ENCODE results near the gene GSN.

The GSN gene

GRCh38 chr9:121360601-121361374, 92.8 kb downstream of the GSN start:
- no peak for TF ChIP-seq CTCF (IDR thresholded peaks at IDR 0.05; ENCODE audit: low read depth, low read length)
- DNase-seq (ENCODE audit: extremely low read depth, low read depth) = no peak

- no peak for DNase-seq (ENCODE audit: extremely low read depth, low read depth)
- TF ChIP-seq CTCF (IDR thresholded peaks at IDR 0.05; ENCODE audit: low read depth, low read length) = no peak
Measured at GRCh38 chr9:121362813-121363621, 95.1 kb downstream of the GSN start.

- TF ChIP-seq CTCF (IDR thresholded peaks at IDR 0.05; ENCODE audit: low read depth, low read length) = no peak
- DNase-seq (ENCODE audit: extremely low read depth, low read depth) = no peak
Measured at GRCh38 chr9:121363622-121363961, 95.6 kb downstream of the GSN start.

- DNase-seq (ENCODE audit: extremely low read depth, low read depth) = no peak
- no peak for TF ChIP-seq CTCF (IDR thresholded peaks at IDR 0.05; ENCODE audit: low read depth, low read length)
Measured at GRCh38 chr9:121364077-121364476, 96.1 kb downstream of the GSN start.

- no peak for TF ChIP-seq CTCF (IDR thresholded peaks at IDR 0.05; ENCODE audit: low read depth, low read length)
- DNase-seq (ENCODE audit: extremely low read depth, low read depth) = no peak
Measured at GRCh38 chr9:121364886-121365285, 96.9 kb downstream of the GSN start.

GRCh38 chr9:121365564-121365963, 97.6 kb downstream of the GSN start:
- DNase-seq (ENCODE audit: extremely low read depth, low read depth) = no peak

More at GRCh38 chr9:121365564-121365963, 97.6 kb downstream of the GSN start:
- no peak for TF ChIP-seq CTCF (IDR thresholded peaks at IDR 0.05; ENCODE audit: low read depth, low read length)

Data from AG09319 (cell line).